WTC11 (cell line): ENCODE measurements around the gene C15orf39. TPM values are rescaled to one million over a fixed set of nuclear protein-coding genes. Genes with fewer than 3 reads are reported as not detected.

ENCODE experiments used
- ATAC-seq: fragments of 200-7000 bp; cut with Tn5 transposase; 2 replicates; pipeline ENCODE4 v1.10.0; 2021; ENCODE audit warnings: mild to moderate bottlenecking, moderate library complexity
- CTCF ChIA-PET: fragments of 300-600 bp; sonication (Branson Sonifier 250); formaldehyde crosslinking; loops from one replicate; lab custom pipeline; 2021; ENCODE audit warnings: antibody characterized with exemption; lab: Charles Lee
- POLR2A ChIA-PET: fragments of 350-600 bp; sonication (Branson Sonifier 250); formaldehyde crosslinking; loops from one replicate; lab custom pipeline; 2021; ENCODE audit warnings: antibody characterized with exemption; lab: Charles Lee
- DNase-seq: peaks from one replicate; pipeline ENCODE4 v3.0.0; 2021; ENCODE audit warnings: low spot score
- H3K27ac Mint-ChIP-seq: 2 replicates; pipeline ENCODE4 v1.8.0; 2021; ENCODE audit warnings: mixed read lengths
- H3K27me3 Mint-ChIP-seq: 2 replicates; pipeline ENCODE4 v1.8.0; 2021; ENCODE audit warnings: low read depth, mild to moderate bottlenecking, moderate library complexity, mixed read lengths
- H3K36me3 Mint-ChIP-seq: 2 replicates; pipeline ENCODE4 v1.8.0; 2021; ENCODE audit warnings: mixed read lengths
- H3K4me1 Mint-ChIP-seq: 2 replicates; pipeline ENCODE4 v1.8.0; 2022; ENCODE audit warnings: mixed read lengths
- H3K4me3 Mint-ChIP-seq: 2 replicates; pipeline ENCODE4 v1.8.0; 2021; ENCODE audit warnings: mild to moderate bottlenecking, moderate library complexity, mixed read lengths
- H3K9me3 Mint-ChIP-seq: 2 replicates; pipeline ENCODE4 v1.8.0; 2021; ENCODE audit warnings: mixed read lengths
- ELF4 ChIP-seq: sonication (generic); formaldehyde crosslinking; IDR thresholded peaks from 2 replicates; pipeline ENCODE4 v1.8.1; 2022; ENCODE audit warnings: low read depth, mild to moderate bottlenecking, moderate library complexity, missing genetic modification reagents
- EMX1 ChIP-seq: fragments of 250-450 bp; sonication (Bioruptor Pico); IDR thresholded peaks from 2 replicates; pipeline ENCODE4 v1.8.0; 2021; ENCODE audit warnings: mild to moderate bottlenecking
- JAZF1 ChIP-seq: fragments of 250-450 bp; sonication (Bioruptor Pico); IDR thresholded peaks from 2 replicates; pipeline ENCODE4 v1.9.0; 2021; ENCODE audit warnings: moderate library complexity, mild to moderate bottlenecking, inconsistent platforms
- MXD4 ChIP-seq: fragments of 250-450 bp; sonication (Bioruptor Pico); IDR thresholded peaks from 2 replicates; pipeline ENCODE4 v1.8.0; 2021; ENCODE audit warnings: mild to moderate bottlenecking, moderate library complexity, borderline replicate concordance
- MYBL2 ChIP-seq: sonication (generic); formaldehyde crosslinking; IDR thresholded peaks from 2 replicates; pipeline ENCODE4 v1.8.1; 2023; ENCODE audit warnings: mild to moderate bottlenecking, moderate library complexity, missing genetic modification reagents
- NFATC4 ChIP-seq: fragments of 250-450 bp; sonication (Bioruptor Pico); IDR thresholded peaks from 2 replicates; pipeline ENCODE4 v1.9.0; 2021; ENCODE audit warnings: mild to moderate bottlenecking
- NFYB ChIP-seq: sonication (generic); formaldehyde crosslinking; conservative IDR thresholded peaks from 2 replicates; pipeline ENCODE4 v1.8.0; 2022; ENCODE audit warnings: low read depth, missing genetic modification reagents
- OVOL2 ChIP-seq: fragments of 250-450 bp; sonication (Bioruptor Pico); IDR thresholded peaks from 2 replicates; pipeline ENCODE4 v1.9.0; 2021; ENCODE audit warnings: mild to moderate bottlenecking, borderline replicate concordance
- SOX15 ChIP-seq: fragments of 250-450 bp; sonication (Bioruptor Pico); IDR thresholded peaks from 2 replicates; pipeline ENCODE4 v1.9.0; 2021; ENCODE audit warnings: mild to moderate bottlenecking
- ZBTB21 ChIP-seq: sonication (generic); formaldehyde crosslinking; IDR thresholded peaks from 2 replicates; pipeline ENCODE4 v1.8.1; 2023; ENCODE audit warnings: mild to moderate bottlenecking, missing genetic modification reagents, borderline replicate concordance
- ZNF317 ChIP-seq: sonication (generic); formaldehyde crosslinking; IDR thresholded peaks from 2 replicates; pipeline ENCODE4 v1.8.1; 2023; ENCODE audit warnings: low read depth, mild to moderate bottlenecking, moderate library complexity, missing genetic modification reagents, borderline replicate concordance
- total RNA-seq: library from RNA; stranded (reverse); gene quantifications from 3 replicates; pipeline ENCODE4 v1.2.3, GENCODE V29; 2021
- TF ChIP-seq, protein P1 (sequence below): sonication (generic); formaldehyde crosslinking; IDR thresholded peaks from 2 replicates; pipeline ENCODE4 v1.8.1; 2023; ENCODE audit warnings: mild to moderate bottlenecking, missing genetic modification reagents, moderate library complexity
- TF ChIP-seq, protein P2 (sequence below): sonication (generic); formaldehyde crosslinking; IDR thresholded peaks from 2 replicates; pipeline ENCODE4 v1.8.0; 2022; ENCODE audit warnings: mild to moderate bottlenecking, missing genetic modification reagents
- TF ChIP-seq, protein P3 (sequence below): sonication (generic); formaldehyde crosslinking; IDR thresholded peaks from 2 replicates; pipeline ENCODE4 v1.8.1; 2023; ENCODE audit warnings: mild to moderate bottlenecking, missing genetic modification reagents, moderate library complexity
- TF ChIP-seq, protein P4 (sequence below): sonication (generic); formaldehyde crosslinking; IDR thresholded peaks from 2 replicates; pipeline ENCODE4 v1.8.0; 2022; ENCODE audit warnings: mild to moderate bottlenecking, missing genetic modification reagents
- TF ChIP-seq, protein P5 (sequence below): fragments of 250-450 bp; sonication (Bioruptor Pico); IDR thresholded peaks from 2 replicates; pipeline ENCODE4 v1.9.0; 2021; ENCODE audit warnings: moderate library complexity, mild to moderate bottlenecking, inconsistent platforms, borderline replicate concordance
- TF ChIP-seq, protein P6 (sequence below): sonication (generic); formaldehyde crosslinking; IDR thresholded peaks from 2 replicates; pipeline ENCODE4 v1.8.1; 2022; ENCODE audit warnings: mild to moderate bottlenecking, moderate library complexity, missing genetic modification reagents
- TF ChIP-seq, protein P7 (sequence below): sonication (generic); formaldehyde crosslinking; IDR thresholded peaks from 2 replicates; pipeline ENCODE4 v1.8.0; 2022; ENCODE audit warnings: mild to moderate bottlenecking, missing genetic modification reagents

C15orf39 gene
- total RNA-seq, 1 experiment from 2014 or later: 52.8 TPM

DNA sequence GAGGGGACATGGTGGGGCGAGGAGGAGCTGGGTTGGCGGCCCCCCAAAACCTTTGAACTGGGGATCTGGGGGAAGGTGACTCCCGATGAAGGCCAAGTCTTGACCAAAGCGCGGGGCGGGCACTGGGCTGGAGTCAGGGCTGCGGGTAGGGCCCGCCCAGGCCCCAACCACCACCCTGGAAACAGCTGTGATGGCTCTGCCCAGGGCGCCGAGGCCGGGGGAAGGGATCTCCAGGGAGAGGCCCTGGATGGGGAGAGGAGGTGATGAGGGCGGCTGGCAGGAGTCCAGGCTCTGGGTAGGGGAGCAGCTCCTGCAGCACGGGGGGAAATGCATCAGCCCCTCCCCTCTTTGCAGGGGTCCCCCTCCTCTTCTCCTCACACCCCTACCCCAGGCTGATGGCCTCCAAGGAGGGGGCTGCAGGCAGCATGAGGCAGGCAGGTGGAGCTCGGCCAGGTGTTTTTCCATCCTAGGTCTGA, 5.9 kb upstream of the C15orf39 start (continued):
- TF ChIP-seq, protein P1, sequence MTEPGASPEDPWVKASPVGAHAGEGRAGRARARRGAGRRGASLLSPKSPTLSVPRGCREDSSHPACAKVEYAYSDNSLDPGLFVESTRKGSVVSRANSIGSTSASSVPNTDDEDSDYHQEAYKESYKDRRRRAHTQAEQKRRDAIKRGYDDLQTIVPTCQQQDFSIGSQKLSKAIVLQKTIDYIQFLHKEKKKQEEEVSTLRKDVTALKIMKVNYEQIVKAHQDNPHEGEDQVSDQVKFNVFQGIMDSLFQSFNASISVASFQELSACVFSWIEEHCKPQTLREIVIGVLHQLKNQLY: no peak

DNA sequence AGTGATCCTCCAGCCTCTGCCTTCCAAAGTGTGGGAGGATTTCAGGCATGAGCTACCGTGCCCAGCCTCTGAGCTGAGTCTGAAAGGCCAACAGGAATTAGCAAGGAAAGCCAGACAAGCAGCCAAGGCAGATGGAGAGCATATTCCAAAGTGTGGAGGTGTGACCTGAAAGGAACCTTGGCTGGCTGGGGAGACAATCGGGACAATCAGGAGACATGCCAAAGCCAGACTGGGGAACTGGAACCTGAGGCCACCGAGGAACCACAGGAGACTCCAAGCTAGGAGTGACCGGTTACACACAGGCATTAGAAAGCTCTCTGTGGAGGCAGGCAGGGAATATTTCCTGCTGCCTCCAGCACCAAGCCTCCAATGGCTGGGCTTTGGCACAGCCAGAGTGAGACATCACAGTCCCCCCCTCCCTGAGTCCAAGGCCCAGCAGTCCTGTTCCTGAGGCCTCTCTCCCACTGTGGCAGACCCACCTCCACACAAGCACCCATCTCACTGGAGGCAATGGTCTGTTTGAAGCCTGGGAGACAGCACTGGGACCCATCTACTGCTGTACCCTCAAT, 4.5 kb upstream of the C15orf39 start:
- H3K4me1 Mint-ChIP-seq: peaks cover 53% of the 10 kb centered on the region
- H3K9me3 Mint-ChIP-seq: no peaks in the 10 kb centered on the region
- CTCF ChIA-PET: interaction anchor here (1.0 kb wide), 1 partner anchor 31 kb away, joined by 3 read pairs; no protein-coding TSS in a partner anchor
- H3K36me3 Mint-ChIP-seq: no peaks in the 10 kb centered on the region
- POLR2A ChIA-PET: interaction anchor here (1.0 kb wide), 1 partner anchor 18 kb away, joined by 3 read pairs; no protein-coding TSS in a partner anchor
- DNase-seq: no peak
- no peak for ATAC-seq
- H3K4me3 Mint-ChIP-seq: no peak overlapping the region
- no peaks in the 10 kb centered on the region for H3K27me3 Mint-ChIP-seq
- TF ChIP-seq, protein P2, sequence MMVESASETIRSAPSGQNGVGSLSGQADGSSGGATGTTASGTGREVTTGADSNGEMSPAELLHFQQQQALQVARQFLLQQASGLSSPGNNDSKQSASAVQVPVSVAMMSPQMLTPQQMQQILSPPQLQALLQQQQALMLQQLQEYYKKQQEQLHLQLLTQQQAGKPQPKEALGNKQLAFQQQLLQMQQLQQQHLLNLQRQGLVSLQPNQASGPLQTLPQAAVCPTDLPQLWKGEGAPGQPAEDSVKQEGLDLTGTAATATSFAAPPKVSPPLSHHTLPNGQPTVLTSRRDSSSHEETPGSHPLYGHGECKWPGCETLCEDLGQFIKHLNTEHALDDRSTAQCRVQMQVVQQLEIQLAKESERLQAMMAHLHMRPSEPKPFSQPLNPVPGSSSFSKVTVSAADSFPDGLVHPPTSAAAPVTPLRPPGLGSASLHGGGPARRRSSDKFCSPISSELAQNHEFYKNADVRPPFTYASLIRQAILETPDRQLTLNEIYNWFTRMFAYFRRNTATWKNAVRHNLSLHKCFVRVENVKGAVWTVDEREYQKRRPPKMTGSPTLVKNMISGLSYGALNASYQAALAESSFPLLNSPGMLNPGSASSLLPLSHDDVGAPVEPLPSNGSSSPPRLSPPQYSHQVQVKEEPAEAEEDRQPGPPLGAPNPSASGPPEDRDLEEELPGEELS: no peak
- TF ChIP-seq, protein P3, sequence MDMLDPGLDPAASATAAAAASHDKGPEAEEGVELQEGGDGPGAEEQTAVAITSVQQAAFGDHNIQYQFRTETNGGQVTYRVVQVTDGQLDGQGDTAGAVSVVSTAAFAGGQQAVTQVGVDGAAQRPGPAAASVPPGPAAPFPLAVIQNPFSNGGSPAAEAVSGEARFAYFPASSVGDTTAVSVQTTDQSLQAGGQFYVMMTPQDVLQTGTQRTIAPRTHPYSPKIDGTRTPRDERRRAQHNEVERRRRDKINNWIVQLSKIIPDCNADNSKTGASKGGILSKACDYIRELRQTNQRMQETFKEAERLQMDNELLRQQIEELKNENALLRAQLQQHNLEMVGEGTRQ (CRISPR knock-in tag): no peak
- no peak for TF ChIP-seq OVOL2 (CRISPR knock-in tag)
- no peak for TF ChIP-seq ZBTB21 (CRISPR knock-in tag)
- TF ChIP-seq, protein P4, sequence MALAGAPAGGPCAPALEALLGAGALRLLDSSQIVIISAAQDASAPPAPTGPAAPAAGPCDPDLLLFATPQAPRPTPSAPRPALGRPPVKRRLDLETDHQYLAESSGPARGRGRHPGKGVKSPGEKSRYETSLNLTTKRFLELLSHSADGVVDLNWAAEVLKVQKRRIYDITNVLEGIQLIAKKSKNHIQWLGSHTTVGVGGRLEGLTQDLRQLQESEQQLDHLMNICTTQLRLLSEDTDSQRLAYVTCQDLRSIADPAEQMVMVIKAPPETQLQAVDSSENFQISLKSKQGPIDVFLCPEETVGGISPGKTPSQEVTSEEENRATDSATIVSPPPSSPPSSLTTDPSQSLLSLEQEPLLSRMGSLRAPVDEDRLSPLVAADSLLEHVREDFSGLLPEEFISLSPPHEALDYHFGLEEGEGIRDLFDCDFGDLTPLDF (CRISPR knock-in tag): no peak
- TF ChIP-seq, protein P5, sequence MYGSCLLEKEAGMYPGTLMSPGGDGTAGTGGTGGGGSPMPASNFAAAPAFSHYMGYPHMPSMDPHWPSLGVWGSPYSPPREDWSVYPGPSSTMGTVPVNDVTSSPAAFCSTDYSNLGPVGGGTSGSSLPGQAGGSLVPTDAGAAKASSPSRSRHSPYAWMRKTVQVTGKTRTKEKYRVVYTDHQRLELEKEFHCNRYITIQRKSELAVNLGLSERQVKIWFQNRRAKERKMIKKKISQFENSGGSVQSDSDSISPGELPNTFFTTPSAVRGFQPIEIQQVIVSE (CRISPR knock-in tag): no peak
- TF ChIP-seq JAZF1 (CRISPR knock-in tag): no peak
- no peak for TF ChIP-seq ELF4 (CRISPR knock-in tag)
- no peak for TF ChIP-seq EMX1 (CRISPR knock-in tag)
- TF ChIP-seq, protein P6, sequence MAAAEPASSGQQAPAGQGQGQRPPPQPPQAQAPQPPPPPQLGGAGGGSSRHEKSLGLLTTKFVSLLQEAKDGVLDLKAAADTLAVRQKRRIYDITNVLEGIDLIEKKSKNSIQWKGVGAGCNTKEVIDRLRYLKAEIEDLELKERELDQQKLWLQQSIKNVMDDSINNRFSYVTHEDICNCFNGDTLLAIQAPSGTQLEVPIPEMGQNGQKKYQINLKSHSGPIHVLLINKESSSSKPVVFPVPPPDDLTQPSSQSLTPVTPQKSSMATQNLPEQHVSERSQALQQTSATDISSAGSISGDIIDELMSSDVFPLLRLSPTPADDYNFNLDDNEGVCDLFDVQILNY (CRISPR knock-in tag): no peak
- TF ChIP-seq, protein P7, sequence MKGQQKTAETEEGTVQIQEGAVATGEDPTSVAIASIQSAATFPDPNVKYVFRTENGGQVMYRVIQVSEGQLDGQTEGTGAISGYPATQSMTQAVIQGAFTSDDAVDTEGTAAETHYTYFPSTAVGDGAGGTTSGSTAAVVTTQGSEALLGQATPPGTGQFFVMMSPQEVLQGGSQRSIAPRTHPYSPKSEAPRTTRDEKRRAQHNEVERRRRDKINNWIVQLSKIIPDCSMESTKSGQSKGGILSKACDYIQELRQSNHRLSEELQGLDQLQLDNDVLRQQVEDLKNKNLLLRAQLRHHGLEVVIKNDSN: no peak
- TF ChIP-seq MYBL2 (CRISPR knock-in tag): no peak
- no peak overlapping the region for H3K27ac Mint-ChIP-seq

DNA sequence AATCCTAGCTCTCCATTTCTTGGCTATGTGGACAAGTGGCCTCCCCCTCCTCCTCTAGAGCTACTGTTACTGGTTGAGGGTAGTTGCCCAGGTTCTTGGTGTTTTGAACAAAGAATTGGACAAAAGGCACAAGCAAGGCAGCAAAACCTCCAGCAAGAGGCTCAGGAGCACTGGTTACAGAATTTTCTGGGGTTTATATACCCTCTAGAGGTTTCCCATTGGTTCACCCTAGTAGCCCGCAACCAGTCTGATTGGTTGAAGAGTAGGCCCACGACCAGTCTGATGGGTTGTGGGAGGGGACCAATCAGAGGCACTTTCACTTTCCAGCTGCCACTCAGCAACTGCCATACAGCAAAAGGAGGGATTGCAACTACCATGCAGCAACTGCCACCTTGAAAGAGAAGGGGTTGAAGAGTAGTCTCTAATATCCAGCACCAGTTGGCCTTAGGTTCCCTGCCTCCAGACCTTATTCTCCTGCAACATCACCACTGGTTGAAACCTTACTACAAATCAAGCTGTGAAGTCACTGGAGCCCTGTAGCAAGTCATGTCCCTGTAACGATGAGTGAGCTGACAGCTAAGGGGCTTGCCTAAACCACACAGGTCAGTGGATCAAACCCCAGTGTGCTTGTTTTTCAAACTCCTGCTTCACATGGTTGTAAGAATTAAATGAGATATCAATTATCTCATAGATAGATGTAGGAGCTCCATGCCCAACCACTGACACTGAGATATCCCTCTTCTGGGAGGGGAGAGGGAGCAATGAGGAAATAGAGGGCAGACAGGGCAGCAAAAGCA, 2.9 kb upstream of the C15orf39 start:
- no peak overlapping the region for H3K27ac Mint-ChIP-seq
- CTCF ChIA-PET: interaction anchor here (0.9 to 4.4 kb wide), 4 partner anchors 10 to 169 kb away, joined by 4 to 51 read pairs (median 5); no protein-coding TSS in a partner anchor
- ATAC-seq (no peak), DNase-seq (no peak)
- H3K9me3 Mint-ChIP-seq: no peaks in the 10 kb centered on the region
- POLR2A ChIA-PET: interaction anchor here (0.6 kb wide), 2 partner anchors 14 to 162 kb away, joined by 3 to 5 read pairs; no protein-coding TSS in a partner anchor
- H3K4me1 Mint-ChIP-seq: peaks cover 49% of the 10 kb centered on the region
- 0 out of 2 replicates have a peak, but pooled peaks cover 2% of the 10 kb centered on the region for H3K27me3 Mint-ChIP-seq
- H3K36me3 Mint-ChIP-seq: no peaks in the 10 kb centered on the region
- TF ChIP-seq SOX15 (CRISPR knock-in tag): no peak
- peak; percentile 77 for TF ChIP-seq NFYB
- no peak for TF ChIP-seq MXD4 (CRISPR knock-in tag)
- no peak for TF ChIP-seq NFATC4
- TF ChIP-seq ZNF317 (CRISPR knock-in tag): no peak
- TF ChIP-seq, all 79 proteins: peak for 1
- no peak overlapping the region for H3K4me3 Mint-ChIP-seq
